NCI-H748 (cell line): ENCODE results near the gene ZNF385B.

ENCODE experiments used
- DNase-seq: peaks from one replicate; lab custom pipeline; 2025; ENCODE audit not compliant: unreplicated experiment; lab: John Stamatoyannopoulos, UW

Gene ZNF385B

DNA sequence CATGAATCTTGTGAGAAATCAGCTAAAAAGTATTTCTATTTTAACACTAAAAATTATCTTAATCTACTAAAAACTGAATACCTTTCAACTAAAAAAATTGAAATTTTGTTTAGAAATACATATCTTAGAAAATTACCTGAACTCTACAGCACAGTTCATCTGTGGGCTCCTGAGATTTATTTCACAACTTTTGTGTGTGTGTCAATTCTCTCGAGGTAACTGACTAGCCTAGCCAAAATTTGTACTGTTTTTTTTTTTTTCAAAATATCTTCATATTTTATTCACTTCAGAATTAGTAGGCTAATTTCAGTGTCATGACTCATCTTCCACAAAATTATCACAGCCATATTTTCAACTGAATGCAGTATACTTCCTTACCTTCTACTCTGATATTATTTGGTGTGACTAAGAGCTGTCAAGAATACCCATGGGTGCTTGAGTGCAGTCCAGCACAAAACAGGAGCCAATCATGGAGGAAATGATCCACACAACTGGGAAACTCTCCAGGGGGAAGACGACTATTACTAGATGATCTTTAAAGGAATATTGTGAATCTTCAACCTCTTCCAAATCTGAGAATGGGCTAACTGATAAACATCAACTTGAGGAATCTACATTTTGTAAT is 174.6 kb downstream of the ZNF385B start:
- DNase-seq, result no peak

GRCh38 chr2:179686069-179686468 is 175.3 kb downstream of the ZNF385B start:
- no peak for DNase-seq

- no peak for DNase-seq
Measured at GRCh38 chr2:179685146-179685545, 176.3 kb downstream of the ZNF385B start.

DNA sequence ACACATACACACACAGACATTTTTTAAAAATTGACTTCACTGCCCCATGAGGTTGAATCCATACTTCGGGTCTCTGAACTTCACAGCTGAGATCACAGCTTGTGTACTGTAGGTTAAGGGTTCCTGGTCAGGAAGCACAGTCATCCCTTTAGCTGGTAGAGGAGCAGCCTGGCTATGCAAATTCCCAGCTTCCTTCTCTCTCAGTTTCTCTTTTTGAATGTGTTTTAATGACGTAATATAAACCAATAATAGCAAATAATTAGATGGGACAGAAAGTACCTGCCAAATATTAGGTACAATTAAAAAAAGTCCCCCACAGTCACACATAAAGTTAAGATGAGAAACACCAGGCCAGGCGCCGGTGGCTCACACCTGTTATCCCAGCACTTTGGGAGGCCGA is 178.7 kb downstream of the ZNF385B start:
- no peak for DNase-seq

DNA sequence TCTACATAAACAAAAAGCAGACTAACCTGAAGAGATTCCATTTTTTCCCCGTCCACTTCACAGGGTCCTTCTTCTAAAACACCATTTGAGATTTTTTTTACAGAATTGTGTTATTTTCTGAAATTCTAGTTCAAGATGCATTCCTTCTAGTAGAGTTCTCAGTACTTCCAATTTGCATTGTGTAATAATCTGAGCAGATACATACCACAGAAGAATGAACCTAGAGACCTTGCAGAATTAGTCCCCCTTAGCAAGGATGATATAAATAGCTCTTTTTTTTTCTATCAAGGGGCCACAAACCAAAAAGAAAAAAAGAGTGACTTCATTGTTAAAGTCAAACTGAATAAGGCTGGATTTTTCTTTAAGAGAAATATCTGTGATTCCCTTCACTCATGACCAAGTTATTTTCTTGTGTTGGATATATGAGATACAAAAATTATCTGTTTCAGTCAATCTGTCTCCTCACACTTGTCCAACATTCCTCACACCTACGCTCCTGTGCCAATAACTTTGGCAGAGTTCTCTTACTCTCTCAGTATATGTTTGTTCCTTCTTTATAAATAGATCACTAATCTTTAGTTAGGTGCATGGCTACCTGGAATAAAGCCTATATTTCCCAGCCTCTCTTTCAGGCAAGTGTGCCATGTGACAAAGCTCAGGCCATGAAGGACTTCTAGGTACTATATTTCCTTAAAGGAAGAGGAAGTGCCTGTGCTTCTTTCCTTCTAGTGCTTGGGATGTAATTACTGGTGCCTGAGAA is 183.5 kb downstream of the ZNF385B start:
- DNase-seq, result no peak

GRCh38 chr2:179677077-179677688 is 184.2 kb downstream of the ZNF385B start:
- DNase-seq, result peak; percentile 21

DNA sequence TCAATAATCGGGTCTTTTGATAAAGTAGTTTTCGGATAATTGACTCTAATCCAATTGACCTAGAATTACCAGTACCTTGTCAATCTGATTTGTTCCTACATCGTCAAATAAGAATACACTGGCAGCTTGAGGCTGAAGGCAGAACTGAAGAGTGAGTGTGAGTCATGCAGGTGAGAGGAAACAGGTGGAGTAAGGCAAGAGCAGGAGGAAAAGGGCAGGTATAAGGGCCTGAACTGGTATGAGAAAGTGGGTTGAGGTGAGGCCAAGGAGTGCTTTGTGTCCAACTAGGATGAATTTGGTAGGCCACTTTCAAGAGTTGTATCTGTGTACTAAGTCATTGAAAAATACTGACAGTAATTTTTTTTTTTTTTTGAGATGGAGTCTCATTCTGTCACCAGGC is 186.0 kb downstream of the ZNF385B start:
- DNase-seq, result no peak

DNA sequence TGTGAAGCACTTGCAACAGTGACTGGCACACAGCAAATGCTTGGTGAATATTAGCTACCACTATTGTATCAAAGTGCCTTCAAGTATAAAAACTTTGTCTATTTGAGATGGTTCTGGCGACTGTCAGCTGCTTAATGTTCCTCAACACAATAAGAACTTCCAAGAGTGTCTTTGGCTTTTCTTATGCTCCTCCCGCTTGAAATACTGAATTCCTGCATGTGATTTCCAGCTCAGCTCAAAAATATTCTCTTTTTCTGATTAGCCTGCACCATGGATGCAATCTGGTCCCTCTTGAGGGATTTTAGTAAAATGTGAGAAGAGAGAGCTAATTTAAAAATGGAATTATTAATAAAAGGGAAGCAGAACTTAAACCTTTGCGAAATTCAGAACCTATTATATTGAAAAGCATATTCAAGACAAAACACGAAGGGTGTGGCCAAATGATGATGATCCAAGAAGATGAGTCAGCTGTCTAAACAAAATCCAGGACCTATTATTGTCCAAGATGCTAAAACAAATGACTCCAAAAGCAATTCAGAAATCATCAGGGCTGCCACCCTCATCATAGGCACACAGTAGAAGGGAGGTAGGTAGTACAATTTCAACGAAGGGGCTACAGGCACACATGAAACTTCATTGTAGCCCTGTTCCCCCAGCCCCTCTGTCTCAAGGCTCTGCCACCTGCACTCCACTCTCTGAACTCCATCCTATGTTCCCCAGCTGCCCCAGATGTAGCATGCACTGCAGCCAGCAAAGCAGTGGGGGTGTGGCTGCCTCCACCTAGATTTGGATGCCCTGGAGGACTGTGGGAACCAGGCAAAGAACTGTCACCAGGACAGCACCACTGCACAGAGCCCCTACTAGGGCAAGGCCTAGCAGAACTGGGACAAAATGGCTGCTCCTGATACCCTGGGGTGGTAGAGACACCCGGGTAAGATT is 190.1 kb downstream of the ZNF385B start:
- DNase-seq, result peak; percentile 60

GRCh38 chr2:179669196-179669595 is 192.2 kb downstream of the ZNF385B start:
- DNase-seq, result no peak

DNA sequence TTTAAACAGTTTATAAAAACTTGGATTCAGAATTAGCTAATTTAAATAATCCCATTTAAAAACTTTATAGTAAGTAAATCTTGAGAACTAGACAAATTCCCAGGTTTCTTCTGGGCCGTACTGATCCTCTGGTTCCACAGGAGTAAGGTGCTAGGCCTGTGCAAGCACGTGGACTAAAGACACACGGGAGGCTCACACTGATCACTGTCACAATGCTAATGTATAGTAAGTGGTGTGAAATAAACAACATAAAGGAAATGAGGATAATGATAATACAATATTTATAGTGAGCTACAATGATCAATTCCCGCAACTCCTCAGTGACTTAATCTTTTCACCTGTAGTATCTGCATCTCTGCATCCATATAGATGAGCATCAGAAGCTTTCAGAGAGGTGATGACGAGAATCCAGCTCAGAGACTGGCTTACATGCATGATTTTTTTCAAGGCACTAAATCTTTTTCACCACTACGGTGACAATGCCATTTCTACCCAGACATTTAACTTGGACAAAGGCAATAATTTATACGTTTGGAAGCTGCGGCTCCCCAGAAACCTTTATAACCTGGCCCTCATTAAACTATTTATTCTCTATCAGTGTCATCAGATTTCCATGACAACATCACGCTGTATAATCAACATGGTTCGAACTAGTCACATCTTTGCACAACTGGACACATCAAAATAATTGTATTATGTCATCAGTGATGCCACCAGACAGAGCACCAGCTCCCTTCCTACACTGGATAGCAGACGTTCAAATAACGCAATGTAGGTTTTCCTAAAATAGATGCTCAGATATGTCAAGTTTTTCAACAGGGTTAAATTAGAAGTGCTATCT is 196.2 kb downstream of the ZNF385B start:
- peak; percentile 97 for DNase-seq

GRCh38 chr2:179661986-179662385 is 199.4 kb downstream of the ZNF385B start:
- no peak for DNase-seq

- no peak for DNase-seq
Measured at GRCh38 chr2:179657068-179657595, 204.3 kb downstream of the ZNF385B start.

- DNase-seq, result no peak
Measured at GRCh38 chr2:179655627-179656026, 205.8 kb downstream of the ZNF385B start.

DNA sequence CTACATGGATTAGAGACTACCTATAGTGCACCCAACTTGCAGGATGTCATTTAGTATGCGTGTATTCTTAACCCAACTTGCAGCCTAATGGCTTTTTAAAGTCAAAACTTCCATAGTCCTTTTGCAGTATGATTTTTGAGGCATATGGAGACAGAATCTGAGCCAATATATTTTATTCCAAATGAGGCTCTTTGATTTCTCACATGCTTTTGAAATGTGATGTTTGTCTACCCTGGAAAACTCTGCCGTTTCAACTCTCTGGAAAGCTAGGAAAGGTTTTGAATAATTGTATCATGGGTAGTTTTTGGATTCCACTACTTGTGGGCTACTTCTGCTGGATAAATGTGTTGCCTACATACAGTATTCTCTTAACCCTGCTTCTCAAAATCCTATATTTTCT is 206.6 kb downstream of the ZNF385B start:
- no peak for DNase-seq

DNA sequence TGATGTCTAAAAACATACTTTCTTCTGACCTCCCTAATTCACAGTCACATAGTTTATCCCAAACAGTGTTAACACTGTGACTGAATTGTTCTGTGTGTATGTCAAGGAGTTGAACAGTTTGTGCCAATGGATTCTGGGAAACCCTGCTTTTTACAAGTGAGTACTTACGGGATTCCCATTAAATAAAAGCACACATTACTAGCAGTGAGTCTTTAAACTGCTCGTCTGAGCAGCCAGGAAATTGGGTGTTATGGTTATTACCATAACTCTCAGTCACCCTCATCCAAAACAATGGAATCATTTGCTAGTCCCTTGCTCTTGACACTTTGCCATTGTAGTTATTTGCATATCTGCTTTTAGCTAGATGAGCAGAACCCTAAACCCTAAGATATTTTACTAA is 209.1 kb downstream of the ZNF385B start:
- no peak for DNase-seq

DNA sequence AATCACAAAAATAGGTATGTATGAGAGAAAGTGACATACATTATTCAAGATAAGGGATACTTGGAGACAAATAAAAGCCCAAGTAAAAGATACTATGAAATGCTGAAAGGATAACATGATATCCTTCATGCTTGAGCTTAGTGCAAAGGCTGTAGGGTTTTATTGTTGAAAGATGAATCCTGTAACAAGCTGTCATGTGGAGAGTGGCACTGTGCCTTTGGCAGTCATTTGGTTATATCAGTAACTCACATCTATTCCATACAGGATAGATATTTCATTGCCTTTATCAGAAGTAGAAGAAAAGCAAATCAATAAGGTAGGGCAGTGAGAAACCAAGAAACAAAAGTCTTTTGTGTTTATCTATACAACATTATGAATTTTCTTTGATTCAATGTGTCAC is 211.0 kb downstream of the ZNF385B start:
- no peak for DNase-seq

DNA sequence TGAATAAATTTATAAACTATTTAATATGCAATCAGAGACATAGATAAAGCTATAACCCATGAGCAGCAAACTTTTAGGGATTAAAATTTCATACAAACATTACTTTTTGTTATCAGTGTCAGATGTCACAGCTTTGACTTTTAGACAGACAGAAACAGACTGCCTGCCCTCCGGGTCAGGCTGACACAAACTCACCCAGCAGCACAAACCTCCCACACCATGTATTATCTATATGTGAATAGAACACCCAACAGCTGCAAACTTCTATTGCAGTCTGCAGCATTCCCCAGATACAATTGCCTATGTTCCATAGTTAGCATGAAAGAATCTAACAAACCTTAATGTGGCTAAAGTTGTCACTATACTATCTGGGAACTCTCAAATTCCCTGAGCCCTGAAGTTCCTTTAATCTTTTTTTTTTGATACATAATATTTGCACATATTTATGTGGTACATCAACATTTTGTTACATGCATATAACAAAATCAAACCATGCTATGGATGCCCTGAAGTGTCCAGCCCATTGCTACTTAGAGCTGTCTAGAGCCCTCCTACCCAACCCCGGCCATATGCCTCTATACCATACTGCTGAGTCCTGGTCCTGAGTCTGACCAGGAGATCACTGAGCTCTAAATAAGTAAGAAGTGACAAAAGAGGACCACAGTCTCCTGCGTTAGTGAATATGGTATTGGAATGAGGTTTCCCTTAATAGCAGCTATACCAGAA is 214.4 kb downstream of the ZNF385B start:
- DNase-seq, result no peak

DNA sequence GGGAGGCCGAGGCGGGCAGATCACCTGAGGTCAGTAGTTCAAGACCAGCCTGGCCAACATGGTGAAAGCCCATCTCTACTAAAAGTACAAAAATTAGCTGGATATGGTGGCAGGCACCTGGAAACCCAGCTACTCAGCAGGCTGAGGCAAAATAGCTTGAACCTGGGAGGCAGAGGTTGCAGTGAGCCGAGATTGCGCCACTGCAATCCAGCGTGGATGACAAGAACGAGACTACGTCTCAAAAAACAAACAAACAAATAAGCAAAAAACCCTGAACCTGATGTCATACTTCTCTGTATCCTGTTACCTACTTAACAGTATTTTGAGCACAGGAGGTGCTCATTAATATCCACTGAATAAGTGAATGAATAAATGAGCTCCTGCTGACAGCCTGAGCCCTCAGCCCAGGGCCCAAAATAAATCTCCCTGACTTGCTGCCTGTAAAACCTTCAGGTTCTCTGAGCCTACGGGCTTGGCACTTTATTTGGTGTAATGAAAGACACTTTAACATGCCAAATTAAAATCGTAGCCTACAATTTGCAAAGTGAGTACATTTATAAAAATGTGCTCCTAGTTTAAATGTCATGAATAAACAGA is 215.1 kb downstream of the ZNF385B start:
- no peak for DNase-seq

DNA sequence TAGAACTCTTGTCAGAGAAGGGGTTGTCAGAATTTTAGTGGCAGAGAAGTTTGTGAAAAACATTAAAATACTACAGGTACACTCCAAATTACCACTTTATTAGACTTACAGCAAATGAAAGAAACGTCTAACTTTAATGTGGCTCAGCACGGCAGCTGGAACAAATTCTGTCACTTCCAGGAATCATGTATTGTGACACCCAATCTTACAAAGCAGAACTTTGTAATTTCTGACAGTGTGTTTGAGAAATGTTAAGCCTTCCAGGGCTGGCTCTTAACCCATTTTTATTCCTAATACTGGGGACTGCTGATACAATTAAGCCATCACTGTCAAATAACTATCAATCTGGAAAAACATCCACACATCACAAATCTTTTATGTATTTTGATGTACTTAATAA is 216.4 kb downstream of the ZNF385B start:
- no peak for DNase-seq
